PC-3 (cell line): ENCODE data around the gene MMP21. TPM values are rescaled to one million over a fixed set of nuclear protein-coding genes. Genes with fewer than 3 reads are reported as not detected.

Source experiments
- ATAC-seq: fragments of 200-7000 bp; cut with Tn5 transposase; 2 replicates; pipeline ENCODE4 v1.9.1; 2020; ENCODE audit warnings: mild to moderate bottlenecking, moderate library complexity
- BruUV-seq: library from RNA; stranded (reverse); fragments of 400-500 nt; replicated peaks from 2 replicates; lab custom pipeline; 2021; lab: Mats Ljungman, UMichigan
- CTCF ChIA-PET: fragments of 300-600 bp; sonication (Branson Sonifier 250); formaldehyde crosslinking; loops from one replicate; lab custom pipeline; 2022; ENCODE audit warnings: antibody characterized with exemption; lab: Charles Lee
- POLR2A ChIA-PET: fragments of 300-600 bp; sonication (Branson Sonifier 250); formaldehyde crosslinking; loops from one replicate; lab custom pipeline; 2022; ENCODE audit warnings: antibody characterized with exemption; ENCODE audit not compliant: unreplicated experiment; lab: Charles Lee
- DNase-seq: peaks from one replicate; pipeline ENCODE4 v3.0.0-alpha.2; 2015
- H2AFZ ChIP-seq: fragments of 300-600 bp; sonication (generic); 2 replicates; pipeline ENCODE4 v1.6.0; 2016; ENCODE audit warnings: antibody characterized with exemption, low read length
- H3F3A ChIP-seq: fragments of 300-600 bp; sonication (generic); one replicate; pipeline ENCODE4 v1.6.0; 2017; ENCODE audit warnings: antibody characterized with exemption, low read length, control low read depth, mild to moderate bottlenecking; ENCODE audit not compliant: unreplicated experiment
- H3K27ac ChIP-seq: fragments of 300-600 bp; sonication (generic); 2 replicates; pipeline ENCODE4 v1.5.1; 2016; ENCODE audit warnings: mild to moderate bottlenecking, low read length
- H3K27me3 ChIP-seq: fragments of 300-600 bp; sonication (generic); 2 replicates; pipeline ENCODE4 v1.6.1; 2016; ENCODE audit warnings: low read length, mixed read lengths
- H3K36me3 ChIP-seq: fragments of 300-600 bp; sonication (generic); 2 replicates; pipeline ENCODE4 v1.6.1; 2016; ENCODE audit warnings: low read depth, mixed run types, low read length, mixed read lengths
- H3K4me1 ChIP-seq: fragments of 300-600 bp; sonication (generic); 2 replicates; pipeline ENCODE4 v1.5.1; 2016; ENCODE audit warnings: low read length; ENCODE audit not compliant: insufficient read depth
- H3K4me2 ChIP-seq: fragments of 300-600 bp; sonication (generic); 2 replicates; pipeline ENCODE4 v1.6.0; 2016; ENCODE audit warnings: low read length
- H3K4me3 ChIP-seq: fragments of 300-600 bp; sonication (generic); 2 replicates; pipeline ENCODE4 v1.5.1; 2016; ENCODE audit warnings: mild to moderate bottlenecking, low read length, mixed read lengths
- H3K79me2 ChIP-seq: fragments of 300-600 bp; sonication (generic); 2 replicates; pipeline ENCODE4 v1.6.1; 2017; ENCODE audit warnings: low read length, mixed read lengths
- H3K9ac ChIP-seq: fragments of 300-600 bp; sonication (generic); 2 replicates; pipeline ENCODE4 v1.6.0; 2016; ENCODE audit warnings: mild to moderate bottlenecking, low read length
- H3K9me2 ChIP-seq: fragments of 300-600 bp; sonication (generic); replicated peaks from 2 replicates; pipeline ENCODE4 v1.6.1; 2016; ENCODE audit warnings: mixed run types, low read length, mixed read lengths
- H3K9me3 ChIP-seq: fragments of 300-600 bp; sonication (generic); 2 replicates; pipeline ENCODE4 v1.6.1; 2016; ENCODE audit warnings: low read length, mixed read lengths
- H4K20me1 ChIP-seq: fragments of 300-600 bp; sonication (generic); 2 replicates; pipeline ENCODE4 v1.6.1; 2016; ENCODE audit warnings: low read length, mixed read lengths
- CTCF ChIP-seq: fragments of 300-600 bp; sonication (generic); conservative IDR thresholded peaks from 2 replicates; pipeline ENCODE4 v1.5.1; 2017; ENCODE audit warnings: antibody characterized with exemption, low read depth, mild to moderate bottlenecking, low read length
- EZH2 ChIP-seq: fragments of 300-600 bp; sonication (generic); IDR thresholded peaks from one replicate; pipeline ENCODE4 v1.6.1; 2017; ENCODE audit warnings: antibody characterized with exemption, mild to moderate bottlenecking, low read length; ENCODE audit not compliant: unreplicated experiment
- EZH2phosphoT487 ChIP-seq: fragments of 300-600 bp; sonication (generic); IDR thresholded peaks from 2 replicates; pipeline ENCODE4 v1.6.1; 2018; ENCODE audit warnings: mild to moderate bottlenecking, antibody characterized with exemption, low read length, borderline replicate concordance
- intact Hi-C: fragments of 100-400 bp; cut with micrococcal nuclease; formaldehyde crosslinking; loops from 2 replicates; pipeline ENCODE4 v1.9.0; 2023
- total RNA-seq: library from RNA; depleted of rRNA; stranded (reverse); fragments of >200 nt; gene quantifications from 2 replicates; pipeline ENCODE4 v1.2.3, GENCODE V29; 2014

The MMP21 gene
- total RNA-seq, 1 experiment from 2014 or later = not detected

GRCh38 chr10:125762692-125763648 lies 12.7 kb downstream of the MMP21 start:
- Histone ChIP-seq H3K9ac (no peak overlapping the region), H3K4me2 (no peak overlapping the region), H3K79me2 (no peaks in the 10 kb centered on the region), H3F3A (no peaks in the 10 kb centered on the region), H2AFZ (no peak overlapping the region), H3K9me3 (no peaks in the 10 kb centered on the region), H4K20me1 (no peaks in the 10 kb centered on the region), H3K27me3 (no peaks in the 10 kb centered on the region), H3K27ac (no peak overlapping the region), H3K9me2 (no peaks in the 10 kb centered on the region), H3K36me3 (peaks cover 22% of the 10 kb centered on the region; the same call in 1 of the 2 replicates), H3K4me1 (no peaks in the 10 kb centered on the region), H3K4me3 (no peak overlapping the region)
- DNase-seq (no peak), ATAC-seq (no peak)
- intact Hi-C loops = no loop called here
- CTCF ChIA-PET = no interaction called here
- POLR2A ChIA-PET = no interaction called here
- BruUV-seq = no TSS peak
- TF ChIP-seq EZH2 (no peak), CTCF (no peak), EZH2phosphoT487 (no peak)

- Histone ChIP-seq H3K4me3 (no peak overlapping the region), H3K79me2 (no peaks in the 10 kb centered on the region), H3K9ac (no peak overlapping the region), H3K9me2 (no peaks in the 10 kb centered on the region), H3K27ac (no peak overlapping the region), H3K4me1 (no peaks in the 10 kb centered on the region), H3F3A (no peaks in the 10 kb centered on the region), H4K20me1 (no peaks in the 10 kb centered on the region), H3K9me3 (no peaks in the 10 kb centered on the region), H3K36me3 (peaks cover 27% of the 10 kb centered on the region; the same call in 1 of the 2 replicates), H3K27me3 (no peaks in the 10 kb centered on the region), H2AFZ (no peak overlapping the region), H3K4me2 (no peak overlapping the region)
- ATAC-seq = no peak
- BruUV-seq = no TSS peak
- TF ChIP-seq EZH2phosphoT487 (no peak), CTCF (no peak), EZH2 (no peak)
- no peak for DNase-seq
- ChIA-PET POLR2A (no interaction called here), CTCF (no interaction called here)
- intact Hi-C loops = no loop called here
Observed at GRCh38 chr10:125761961-125762360, 13.7 kb downstream of the MMP21 start.

- no peak for TF ChIP-seq EZH2
- TF ChIP-seq EZH2phosphoT487 = no peak
- TF ChIP-seq CTCF = no peak
- Histone ChIP-seq H3K27me3 (no peaks in the 10 kb centered on the region), H3K4me3 (no peak overlapping the region), H3K9me3 (no peaks in the 10 kb centered on the region), H3K9ac (no peak overlapping the region), H4K20me1 (no peaks in the 10 kb centered on the region), H3K9me2 (no peaks in the 10 kb centered on the region), H3K4me1 (no peaks in the 10 kb centered on the region), H3K27ac (no peak overlapping the region), H3F3A (no peaks in the 10 kb centered on the region), H3K36me3 (peaks cover 31% of the 10 kb centered on the region; the same call in 1 of the 2 replicates), H3K79me2 (no peaks in the 10 kb centered on the region), H2AFZ (no peak overlapping the region), H3K4me2 (no peak overlapping the region)
- ATAC-seq = no peak
- ChIA-PET CTCF (no interaction called here), POLR2A (no interaction called here)
- no TSS peak for BruUV-seq
- DNase-seq = no peak
- intact Hi-C loops = no loop called here
Observed at GRCh38 chr10:125757742-125758141, 17.9 kb downstream of the MMP21 start.
